ENCODE data around the gene GOLGA7B.

Gene GOLGA7B

DNA sequence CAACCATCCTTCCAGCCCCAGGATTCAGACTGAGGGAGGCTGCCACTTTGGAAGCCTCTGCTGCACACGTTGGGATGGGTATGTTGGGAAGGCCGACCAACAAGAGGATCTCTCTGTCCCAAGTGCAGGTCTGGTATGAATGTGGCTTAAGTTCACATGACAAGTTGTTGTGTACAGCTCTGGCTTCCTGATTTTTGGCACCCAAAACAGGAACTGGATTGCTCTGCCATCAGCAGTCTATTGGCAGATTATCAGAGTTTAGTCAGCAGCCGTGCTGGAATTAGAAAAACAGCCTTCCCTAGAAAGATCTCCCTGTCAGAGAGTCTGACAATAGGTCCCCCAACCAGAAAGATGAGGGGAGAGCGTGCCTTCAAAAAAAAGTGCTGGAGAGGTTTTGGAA is 66.9 kb downstream of the GOLGA7B start:
- H3K36me3 ChIP-seq: no peaks in the 10 kb centered on the region
- H3K4me3 ChIP-seq (ENCODE audit: low read depth, low read length): no peak overlapping the region
- peaks cover 2% of the 10 kb centered on the region for H3K9me3 ChIP-seq (ENCODE audit: severe bottlenecking)
- TF ChIP-seq, protein P1, sequence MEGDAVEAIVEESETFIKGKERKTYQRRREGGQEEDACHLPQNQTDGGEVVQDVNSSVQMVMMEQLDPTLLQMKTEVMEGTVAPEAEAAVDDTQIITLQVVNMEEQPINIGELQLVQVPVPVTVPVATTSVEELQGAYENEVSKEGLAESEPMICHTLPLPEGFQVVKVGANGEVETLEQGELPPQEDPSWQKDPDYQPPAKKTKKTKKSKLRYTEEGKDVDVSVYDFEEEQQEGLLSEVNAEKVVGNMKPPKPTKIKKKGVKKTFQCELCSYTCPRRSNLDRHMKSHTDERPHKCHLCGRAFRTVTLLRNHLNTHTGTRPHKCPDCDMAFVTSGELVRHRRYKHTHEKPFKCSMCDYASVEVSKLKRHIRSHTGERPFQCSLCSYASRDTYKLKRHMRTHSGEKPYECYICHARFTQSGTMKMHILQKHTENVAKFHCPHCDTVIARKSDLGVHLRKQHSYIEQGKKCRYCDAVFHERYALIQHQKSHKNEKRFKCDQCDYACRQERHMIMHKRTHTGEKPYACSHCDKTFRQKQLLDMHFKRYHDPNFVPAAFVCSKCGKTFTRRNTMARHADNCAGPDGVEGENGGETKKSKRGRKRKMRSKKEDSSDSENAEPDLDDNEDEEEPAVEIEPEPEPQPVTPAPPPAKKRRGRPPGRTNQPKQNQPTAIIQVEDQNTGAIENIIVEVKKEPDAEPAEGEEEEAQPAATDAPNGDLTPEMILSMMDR (IDR thresholded peaks at IDR 0.05; ENCODE audit: low read depth, low read length): no peak
- no peak overlapping the region for H3K27ac ChIP-seq
- H3K27me3 ChIP-seq (ENCODE audit: insufficient read depth, low read depth, severe bottlenecking): no peaks in the 10 kb centered on the region
- no peak for DNase-seq

GRCh38 chr10:97919012-97919411 is 69.4 kb downstream of the GOLGA7B start:
- DNase-seq: peak; percentile 46
- no peak overlapping the region for H3K4me3 ChIP-seq (ENCODE audit: low read depth, low read length)
- no peaks in the 10 kb centered on the region for H3K36me3 ChIP-seq
- peaks cover 2% of the 10 kb centered on the region for H3K9me3 ChIP-seq (ENCODE audit: severe bottlenecking)
- H3K27ac ChIP-seq: no peak overlapping the region
- TF ChIP-seq, protein P1 (IDR thresholded peaks at IDR 0.05; ENCODE audit: low read depth, low read length): no peak
- H3K27me3 ChIP-seq (ENCODE audit: insufficient read depth, low read depth, severe bottlenecking): no peaks in the 10 kb centered on the region

GRCh38 chr10:97920865-97921264 is 71.2 kb downstream of the GOLGA7B start:
- no peaks in the 10 kb centered on the region for H3K36me3 ChIP-seq
- no peak overlapping the region for H3K27ac ChIP-seq
- H3K4me3 ChIP-seq (ENCODE audit: low read depth, low read length): no peak overlapping the region
- TF ChIP-seq, protein P1 (IDR thresholded peaks at IDR 0.05; ENCODE audit: low read depth, low read length): no peak
- H3K9me3 ChIP-seq (ENCODE audit: severe bottlenecking): peaks cover 2% of the 10 kb centered on the region
- no peak for DNase-seq
- no peaks in the 10 kb centered on the region for H3K27me3 ChIP-seq (ENCODE audit: insufficient read depth, low read depth, severe bottlenecking)
